Measurements from ENCODE around the gene PPP6R1. TPM values are rescaled to one million over a fixed set of nuclear protein-coding genes. Genes with fewer than 3 reads are reported as not detected.
"Not testable (repeated sequence)": the region's sequence is repeated elsewhere in the genome, so short reads cannot be mapped to it uniquely, and the experiment has no call there.

Gene PPP6R1
- total RNA-seq, 1 donor from 2014 or later, result 216 TPM

- H3K27me3 Mint-ChIP-seq, result no peaks in the 10 kb centered on the region
- H3K4me1 Mint-ChIP-seq, result peaks cover 2% of the 10 kb centered on the region
- H3K36me3 Mint-ChIP-seq (ENCODE audit: low read depth), result peaks cover 61% of the 10 kb centered on the region
- no peak overlapping the region for H3K4me3 Mint-ChIP-seq
- intact Hi-C loops (cut with micrococcal nuclease), result no loop called here
- no peaks in the 10 kb centered on the region for H3K9me3 Mint-ChIP-seq
- DNase-seq, result no peak
- no peak overlapping the region for H3K27ac Mint-ChIP-seq
These were observed 26.6 kb downstream of the PPP6R1 start for GRCh38 chr19:55232286-55232602.

- Mint-ChIP-seq H3K27ac (no peak overlapping the region), H3K9me3 (no peaks in the 10 kb centered on the region), H3K27me3 (no peaks in the 10 kb centered on the region), H3K36me3 (ENCODE audit: low read depth) (peaks cover 57% of the 10 kb centered on the region), H3K4me1 (peaks cover under 1% of the 10 kb centered on the region), H3K4me3 (no peak overlapping the region)
- DNase-seq, result no peak
- intact Hi-C loops (cut with micrococcal nuclease), result no loop called here
These were observed 27.2 kb downstream of the PPP6R1 start for GRCh38 chr19:55231391-55232285.

- Mint-ChIP-seq H3K4me3 (no peak overlapping the region), H3K27me3 (no peaks in the 10 kb centered on the region), H3K9me3 (no peaks in the 10 kb centered on the region), H3K27ac (no peak overlapping the region), H3K4me1 (no peaks in the 10 kb centered on the region), H3K36me3 (ENCODE audit: low read depth) (peaks cover 54% of the 10 kb centered on the region)
- intact Hi-C loops (cut with micrococcal nuclease), result no loop called here
- DNase-seq, result no peak
These were observed 28.0 kb downstream of the PPP6R1 start for GRCh38 chr19:55230780-55231179.

- DNase-seq, result no peak
- H3K4me1 Mint-ChIP-seq, result no peaks in the 10 kb centered on the region
- H3K9me3 Mint-ChIP-seq, result no peaks in the 10 kb centered on the region
- no peak overlapping the region for H3K27ac Mint-ChIP-seq
- intact Hi-C loops (cut with micrococcal nuclease), result no loop called here
- H3K27me3 Mint-ChIP-seq, result no peaks in the 10 kb centered on the region
- H3K4me3 Mint-ChIP-seq, result no peak overlapping the region
- peaks cover 58% of the 10 kb centered on the region for H3K36me3 Mint-ChIP-seq (ENCODE audit: low read depth)
These were observed 28.5 kb downstream of the PPP6R1 start for GRCh38 chr19:55230329-55230728.

- Mint-ChIP-seq H3K9me3 (no peaks in the 10 kb centered on the region), H3K36me3 (ENCODE audit: low read depth) (peaks cover 55% of the 10 kb centered on the region), H3K4me1 (no peaks in the 10 kb centered on the region), H3K4me3 (no peak overlapping the region), H3K27me3 (no peaks in the 10 kb centered on the region), H3K27ac (no peak overlapping the region)
- DNase-seq, result no peak
- intact Hi-C loops (cut with micrococcal nuclease), result no loop called here
These were observed 29.0 kb downstream of the PPP6R1 start for GRCh38 chr19:55229789-55230182.

- H3K36me3 Mint-ChIP-seq (ENCODE audit: low read depth), result peaks cover 50% of the 10 kb centered on the region
- no peaks in the 10 kb centered on the region for H3K27me3 Mint-ChIP-seq
- intact Hi-C loops (cut with micrococcal nuclease), result no loop called here
- no peak overlapping the region for H3K4me3 Mint-ChIP-seq
- DNase-seq, result no peak
- no peaks in the 10 kb centered on the region for H3K9me3 Mint-ChIP-seq
- no peaks in the 10 kb centered on the region for H3K4me1 Mint-ChIP-seq
- no peak overlapping the region for H3K27ac Mint-ChIP-seq
These were observed 29.6 kb downstream of the PPP6R1 start for GRCh38 chr19:55229145-55229788.

GRCh38 chr19:55228403-55229031 lies 30.3 kb downstream of the PPP6R1 start, which contains the start of gene TMEM86B:
Gene TMEM86B (minus strand): TSS chr19:55228763. CDS start chr19:55228741, 22 bp downstream.
- no peak within 1 kb of the TSS for H3K27ac Mint-ChIP-seq
- no peaks in the 10 kb centered on the region for H3K27me3 Mint-ChIP-seq
- H3K4me1 Mint-ChIP-seq, result no peaks in the 10 kb centered on the region
- H3K36me3 Mint-ChIP-seq (ENCODE audit: low read depth), result peaks cover 49% of the 10 kb centered on the region
- no peak within 1 kb of the TSS for H3K4me3 Mint-ChIP-seq
- intact Hi-C loops (cut with micrococcal nuclease), result no loop called here
- DNase-seq, result no peak
- no peaks in the 10 kb centered on the region for H3K9me3 Mint-ChIP-seq

GRCh38 chr19:55228015-55228391 lies 30.8 kb downstream of the PPP6R1 start:
- Mint-ChIP-seq H3K27ac (no peak overlapping the region), H3K27me3 (no peaks in the 10 kb centered on the region), H3K36me3 (ENCODE audit: low read depth) (peaks cover 47% of the 10 kb centered on the region), H3K9me3 (no peaks in the 10 kb centered on the region), H3K4me3 (no peak overlapping the region), H3K4me1 (no peaks in the 10 kb centered on the region)
- intact Hi-C loops (cut with micrococcal nuclease), result no loop called here
- DNase-seq, result no peak

GRCh38 chr19:55227241-55228014 lies 31.4 kb downstream of the PPP6R1 start:
- H3K36me3 Mint-ChIP-seq (ENCODE audit: low read depth), result peaks cover 42% of the 10 kb centered on the region
- no peak for DNase-seq
- no peaks in the 10 kb centered on the region for H3K9me3 Mint-ChIP-seq
- intact Hi-C loops (cut with micrococcal nuclease), result no loop called here
- H3K4me1 Mint-ChIP-seq, result no peaks in the 10 kb centered on the region
- H3K27me3 Mint-ChIP-seq, result no peaks in the 10 kb centered on the region
- no peak overlapping the region for H3K4me3 Mint-ChIP-seq
- no peak overlapping the region for H3K27ac Mint-ChIP-seq

GRCh38 chr19:55226788-55227187 lies 32.0 kb downstream of the PPP6R1 start:
- no peaks in the 10 kb centered on the region for H3K9me3 Mint-ChIP-seq

GRCh38 chr19:55226273-55226672 lies 32.5 kb downstream of the PPP6R1 start:
- Mint-ChIP-seq H3K27me3 (no peaks in the 10 kb centered on the region), H3K4me3 (no peak overlapping the region), H3K27ac (no peak overlapping the region), H3K4me1 (peaks cover 2% of the 10 kb centered on the region), H3K36me3 (ENCODE audit: low read depth) (peaks cover 39% of the 10 kb centered on the region), H3K9me3 (no peaks in the 10 kb centered on the region)
- intact Hi-C loops (cut with micrococcal nuclease), result no loop called here
- DNase-seq, result no peak

More at GRCh38 chr19:55226788-55227187, 32.0 kb downstream of the PPP6R1 start:
- no peak for DNase-seq
- Mint-ChIP-seq H3K27ac (peak overlapping the region; percentile 4), H3K27me3 (no peaks in the 10 kb centered on the region), H3K4me3 (no peak overlapping the region), H3K36me3 (ENCODE audit: low read depth) (peaks cover 36% of the 10 kb centered on the region), H3K4me1 (no peaks in the 10 kb centered on the region)
- intact Hi-C loops (cut with micrococcal nuclease), result no loop called here

- Mint-ChIP-seq H3K27ac (peak overlapping the region; percentile 22), H3K4me1 (peaks cover 2% of the 10 kb centered on the region), H3K9me3 (no peaks in the 10 kb centered on the region), H3K4me3 (no peak overlapping the region), H3K36me3 (ENCODE audit: low read depth) (peaks cover 42% of the 10 kb centered on the region), H3K27me3 (no peaks in the 10 kb centered on the region)
- no peak for DNase-seq
- intact Hi-C loops (cut with micrococcal nuclease), result no loop called here
These were observed 33.3 kb downstream of the PPP6R1 start for GRCh38 chr19:55225415-55225958.

GRCh38 chr19:55224679-55225414 lies 34.0 kb downstream of the PPP6R1 start:
- intact Hi-C loops (cut with micrococcal nuclease); H3K4me3 Mint-ChIP-seq; H3K9me3 Mint-ChIP-seq; H3K4me1 Mint-ChIP-seq; H3K27me3 Mint-ChIP-seq; DNase-seq: not testable (repeated sequence)
- Mint-ChIP-seq H3K36me3 (ENCODE audit: low read depth) (peaks cover 44% of the 10 kb centered on the region), H3K27ac (peak overlapping the region; percentile 22)

Data from activated CD4-positive, alpha-beta T cell treated with anti-CD3 and anti-CD28 coated beads, Interleukin-2, amount 10 ng/mL, durations not matched to agents 24 days and 14 days (primary cell).